ENCODE data around the gene MAPT.

MAPT gene

GRCh38 chr17:45906237-45906636, 11.9 kb downstream of the MAPT start:
- no peak for TF ChIP-seq CTCF (IDR thresholded peaks at IDR 0.05)

GRCh38 chr17:45906927-45907622, 12.7 kb downstream of the MAPT start:
- no peak for TF ChIP-seq CTCF (IDR thresholded peaks at IDR 0.05)

- TF ChIP-seq CTCF (IDR thresholded peaks at IDR 0.05), result no peak
These were observed 13.5 kb downstream of the MAPT start for GRCh38 chr17:45907750-45908395.

- no peak for TF ChIP-seq CTCF (IDR thresholded peaks at IDR 0.05)
These were observed 14.1 kb downstream of the MAPT start for GRCh38 chr17:45908460-45908859.

- TF ChIP-seq CTCF (IDR thresholded peaks at IDR 0.05), result no peak
These were observed 14.6 kb downstream of the MAPT start for GRCh38 chr17:45908935-45909334.

- no peak for TF ChIP-seq CTCF (IDR thresholded peaks at IDR 0.05)
These were observed 16.3 kb downstream of the MAPT start for GRCh38 chr17:45910667-45911066.

- TF ChIP-seq CTCF (IDR thresholded peaks at IDR 0.05), result no peak
These were observed 18.0 kb downstream of the MAPT start for GRCh38 chr17:45912319-45912718.

Data from LNCAP (cell line).